ENCODE measurements around the gene CDK14.

The CDK14 gene

DNA sequence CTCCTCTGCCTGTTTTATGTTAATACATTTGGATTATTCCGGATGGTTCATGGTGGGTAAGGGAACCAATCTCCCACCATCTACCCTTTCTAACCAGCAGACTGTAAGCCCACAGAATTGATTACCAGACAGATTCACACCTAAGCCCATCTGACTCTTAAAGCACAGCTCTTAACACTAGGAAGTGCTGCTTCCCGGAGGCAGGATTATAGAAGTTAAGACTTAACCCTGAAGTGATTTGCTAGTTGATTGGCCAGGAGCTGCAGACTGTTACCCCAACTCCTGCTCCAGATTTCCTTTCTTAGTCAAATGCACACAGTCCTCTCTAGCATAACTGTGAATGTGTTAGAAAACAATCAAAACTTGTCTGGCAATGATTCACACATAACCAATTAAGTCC is 221.7 kb downstream of the CDK14 start:
- no peak for DNase-seq

GRCh38 chr7:90818341-90818740 is 222.2 kb downstream of the CDK14 start:
- no peak for DNase-seq

DNA sequence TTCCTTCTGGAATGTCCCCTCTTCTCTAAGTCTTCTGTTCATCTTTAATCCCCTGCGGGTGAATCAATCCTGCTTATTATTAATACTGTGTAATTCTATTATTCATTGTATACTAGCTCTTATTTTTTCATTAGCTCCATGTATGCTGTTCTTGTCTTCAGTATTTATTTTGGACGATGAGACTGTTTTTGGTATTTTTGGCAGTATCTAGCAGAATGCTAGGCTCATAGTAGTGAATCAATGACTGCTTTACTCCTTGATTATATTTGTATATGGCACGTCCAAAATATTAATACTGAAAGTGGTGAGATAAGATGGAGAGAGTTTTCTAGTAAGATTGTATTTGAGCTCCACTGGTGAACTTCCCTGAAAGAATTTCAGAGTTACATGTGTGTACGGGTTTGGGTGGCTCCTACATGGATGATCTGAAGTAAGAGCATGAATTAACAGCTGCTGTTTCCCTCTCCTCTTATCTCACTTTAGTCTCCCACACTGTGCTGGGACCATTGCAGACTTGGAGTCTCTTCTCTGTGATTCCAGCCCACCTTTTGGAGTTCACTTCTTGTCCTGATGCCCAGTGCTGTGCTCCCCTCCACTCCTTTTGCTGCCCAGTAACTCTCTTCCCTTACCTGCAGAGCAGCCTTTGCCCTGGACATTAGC is 226.0 kb downstream of the CDK14 start:
- DNase-seq = no peak

DNA sequence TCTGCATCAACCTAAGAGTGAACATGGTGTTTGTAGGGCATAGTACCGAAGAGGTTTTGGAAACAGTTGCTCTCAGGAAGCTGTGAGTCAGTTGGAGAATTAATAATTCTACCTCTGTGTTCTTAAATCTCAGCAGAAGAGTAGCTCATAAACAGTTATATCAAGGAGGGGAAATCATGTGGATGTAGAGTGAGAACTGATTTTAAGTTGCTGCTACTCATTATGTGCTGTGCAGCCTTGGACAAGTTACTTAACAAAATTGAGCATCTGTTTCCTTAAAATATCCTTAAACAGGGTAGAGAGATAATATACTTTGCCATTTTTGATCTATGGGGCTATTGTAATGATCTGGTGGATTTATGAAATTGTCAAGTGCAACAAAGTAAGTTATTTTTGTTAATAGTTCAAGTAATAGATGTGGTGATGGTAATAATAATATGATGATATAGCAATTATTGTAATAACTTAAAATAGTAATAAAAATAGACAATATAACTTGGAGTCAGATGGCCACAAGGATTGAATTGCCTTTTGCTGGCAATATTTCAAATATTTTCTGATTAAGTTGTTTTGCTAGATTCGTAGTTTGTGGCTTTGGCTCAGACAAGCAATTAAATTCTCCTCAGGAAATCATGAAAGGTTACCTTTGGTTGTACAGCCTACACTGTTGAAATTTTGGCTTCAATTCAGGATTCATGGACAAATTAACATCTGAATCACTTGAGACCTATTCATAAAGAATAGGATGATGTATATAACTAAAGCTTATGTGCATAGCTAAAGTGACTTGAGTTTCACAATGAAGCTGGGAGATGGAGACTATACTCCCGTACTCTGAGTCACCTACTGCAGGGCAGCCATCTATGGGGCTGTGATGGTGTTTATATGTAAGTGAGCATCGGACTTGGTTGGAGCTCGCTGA is 228.5 kb downstream of the CDK14 start:
- no peak for DNase-seq

- no peak for DNase-seq
Measured at GRCh38 chr7:90825779-90826178, 229.7 kb downstream of the CDK14 start.

- no peak for DNase-seq
Measured at GRCh38 chr7:90828601-90829000, 232.5 kb downstream of the CDK14 start.

DNA sequence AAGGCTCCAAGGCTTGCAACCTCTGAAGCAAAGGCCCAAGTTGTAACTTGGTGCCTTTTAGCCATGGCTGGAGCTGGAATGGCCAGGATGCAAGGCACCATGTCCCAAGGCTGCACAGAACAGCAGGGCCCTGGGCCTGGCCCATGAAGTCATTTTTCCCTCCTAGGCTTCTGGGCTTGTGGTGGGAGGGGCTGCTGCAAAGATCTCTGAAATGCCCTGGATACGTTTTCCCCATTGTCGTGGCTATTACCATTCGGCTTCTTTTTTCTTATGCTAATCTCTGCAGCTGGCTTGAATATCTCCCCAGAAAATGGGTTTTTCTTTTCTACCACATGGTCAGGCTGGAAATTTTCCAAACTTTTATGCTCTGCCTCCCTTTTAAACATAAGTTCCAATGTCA is 234.2 kb downstream of the CDK14 start:
- no peak for DNase-seq

DNA sequence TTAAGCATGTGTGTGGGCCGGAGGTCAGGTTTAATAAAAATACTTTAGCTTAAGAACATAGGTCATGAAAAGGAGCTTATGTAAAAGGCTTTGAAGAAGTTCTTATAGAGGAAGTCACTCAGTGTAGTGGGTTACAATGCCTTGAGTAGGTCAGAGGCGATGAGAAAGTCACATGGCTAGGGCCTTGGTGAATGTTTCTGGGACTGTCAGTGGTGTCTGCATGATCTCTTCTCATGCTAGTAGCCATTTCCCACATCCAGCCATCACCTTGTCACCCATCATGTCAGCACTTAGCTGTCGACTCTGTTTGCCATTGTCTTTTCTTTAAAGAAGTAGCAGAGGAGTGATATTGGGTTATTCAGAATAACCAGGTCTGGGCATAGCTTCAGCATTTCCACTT is 236.6 kb downstream of the CDK14 start:
- no peak for DNase-seq

DNA sequence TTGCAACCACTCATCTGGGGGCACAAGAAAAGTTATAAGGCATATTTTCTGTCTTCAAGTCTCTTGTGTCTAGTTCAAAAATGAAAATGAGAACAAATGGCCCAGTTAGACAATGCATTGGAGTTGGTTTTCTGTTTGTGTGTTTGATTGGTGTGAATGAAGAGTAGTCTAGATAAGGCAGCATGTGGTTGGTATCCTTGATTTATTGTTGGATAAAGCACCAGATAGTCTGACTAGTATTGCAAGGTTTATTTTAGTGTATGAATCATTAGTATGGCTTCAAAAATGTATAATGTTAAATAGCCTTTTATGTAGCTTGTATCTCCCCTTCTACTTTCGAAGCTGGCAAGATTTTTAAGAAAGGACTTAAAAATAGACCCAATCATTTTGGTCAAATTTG is 237.3 kb downstream of the CDK14 start:
- no peak for DNase-seq

GRCh38 chr7:90834771-90835170 is 238.7 kb downstream of the CDK14 start:
- DNase-seq = no peak

GRCh38 chr7:90835861-90836260 is 239.7 kb downstream of the CDK14 start:
- no peak for DNase-seq

DNA sequence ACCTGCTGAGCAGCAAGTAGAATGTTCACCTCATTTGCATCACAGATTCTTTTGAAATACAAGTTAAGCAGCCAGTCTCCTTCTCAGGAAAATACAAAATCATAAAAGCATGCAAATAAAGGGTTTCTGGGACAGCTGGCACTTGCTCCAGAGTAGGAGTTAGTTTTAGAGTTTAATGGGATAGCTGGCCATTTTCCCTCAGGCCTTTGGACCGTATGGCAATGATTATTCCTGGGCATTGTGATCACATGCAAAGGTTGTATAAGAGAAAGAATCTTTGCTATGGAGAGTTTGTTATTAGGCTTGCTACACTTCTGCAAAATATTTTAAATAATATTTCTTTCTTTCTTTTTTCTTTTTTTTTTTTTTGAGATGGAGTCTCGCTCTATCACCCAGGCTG is 240.8 kb downstream of the CDK14 start:
- no peak for DNase-seq

DNA sequence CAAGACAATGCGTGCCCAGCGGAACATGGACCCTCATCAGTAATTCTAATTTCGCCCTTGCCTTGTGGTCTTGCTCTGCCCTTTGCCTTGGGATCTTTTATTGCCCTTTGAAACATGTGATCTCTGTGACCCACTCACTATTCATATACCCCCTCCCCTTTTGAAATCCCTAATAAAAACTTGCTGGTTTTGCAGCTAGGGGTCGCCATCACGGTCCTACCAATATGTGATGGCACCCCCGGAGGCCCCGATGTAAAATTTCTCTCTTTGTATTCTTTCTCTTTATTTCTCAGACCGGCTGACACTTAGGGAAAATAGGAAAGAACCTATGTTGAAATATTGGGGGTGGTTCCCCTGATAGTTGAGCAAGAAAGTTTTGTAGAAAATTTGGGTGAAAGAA is 242.7 kb downstream of the CDK14 start:
- no peak for DNase-seq

- no peak for DNase-seq
Measured at GRCh38 chr7:90839316-90839715, 243.2 kb downstream of the CDK14 start.

DNA sequence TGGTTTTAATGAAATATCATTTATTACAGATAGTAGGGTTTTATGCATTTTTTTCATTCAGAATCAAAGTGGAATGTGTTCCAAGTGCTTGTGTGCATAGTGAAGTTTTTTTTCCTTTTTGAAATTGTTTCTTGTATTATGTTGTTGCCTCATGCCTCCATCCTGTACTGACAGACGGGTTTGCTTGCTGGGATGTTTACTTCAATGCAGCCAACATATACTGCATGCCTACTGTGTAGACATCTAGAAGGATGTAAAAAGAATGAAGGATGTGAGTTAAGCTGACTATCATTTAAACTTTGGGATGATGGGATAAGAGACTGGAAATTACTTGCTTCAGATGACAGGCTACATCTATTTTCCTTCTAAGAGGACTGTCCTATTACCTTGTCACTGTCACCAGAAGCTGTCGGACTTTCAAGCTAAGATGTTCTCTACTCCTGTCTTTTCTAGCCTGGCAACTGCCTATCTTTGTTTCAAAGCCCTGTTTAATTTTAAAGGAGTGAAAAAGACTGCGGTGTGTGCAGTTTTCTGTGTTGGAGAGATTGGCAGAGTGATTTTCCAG is 243.7 kb downstream of the CDK14 start:
- no peak for DNase-seq

DNA sequence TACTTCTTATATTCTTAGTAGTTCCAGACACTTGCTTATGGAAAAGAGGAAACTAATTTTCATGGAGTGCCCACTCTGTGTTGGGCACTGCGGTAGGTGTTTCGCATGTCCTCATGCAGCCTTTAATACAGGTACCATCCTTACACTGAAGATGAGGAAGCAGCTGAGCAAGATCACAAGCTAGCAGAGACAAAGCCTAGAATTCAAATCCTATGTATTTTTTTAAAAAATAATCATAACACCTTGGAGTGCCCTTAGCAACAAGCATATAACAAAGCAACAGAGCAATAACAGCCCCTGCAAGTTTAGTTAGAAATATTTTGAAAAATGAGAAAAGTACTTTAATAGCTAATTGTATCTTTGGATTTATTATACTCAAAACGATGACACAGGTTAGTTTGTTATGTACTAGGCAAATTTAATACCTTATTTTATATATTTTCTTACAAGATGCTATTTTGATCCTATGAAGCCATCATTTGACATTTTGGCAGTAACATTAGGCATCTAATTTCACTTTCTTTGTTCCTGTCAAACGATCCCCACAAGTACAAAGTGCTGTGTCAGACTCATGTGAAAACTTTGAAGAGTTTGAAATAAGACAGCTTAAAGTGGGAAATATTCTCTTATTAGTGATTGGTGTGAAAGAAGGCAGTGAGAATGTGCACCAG is 245.8 kb downstream of the CDK14 start:
- DNase-seq = no peak

- DNase-seq = no peak
Measured at GRCh38 chr7:90842430-90842788, 246.3 kb downstream of the CDK14 start.

- no peak for DNase-seq
Measured at GRCh38 chr7:90843472-90843871, 247.4 kb downstream of the CDK14 start.

DNA sequence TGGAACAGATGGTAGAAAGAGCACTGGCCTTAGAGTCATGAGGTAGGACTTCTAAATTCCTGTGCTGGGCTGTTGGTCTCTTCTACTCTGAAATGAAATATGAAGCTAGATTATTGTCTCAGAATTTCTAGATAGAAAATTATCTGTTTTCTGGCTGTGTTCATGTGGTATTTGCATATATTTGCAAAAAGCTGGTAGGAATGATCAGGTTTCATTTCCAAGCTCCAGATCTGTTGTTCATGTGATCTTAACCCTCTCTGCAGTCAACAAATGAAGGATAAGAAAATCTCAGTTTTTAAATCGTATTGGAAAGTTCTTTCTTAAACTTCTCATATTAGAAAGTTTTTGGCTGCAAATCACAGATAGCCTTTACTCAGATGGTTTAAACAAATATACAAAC is 248.3 kb downstream of the CDK14 start:
- no peak for DNase-seq

- no peak for DNase-seq
Measured at GRCh38 chr7:90846192-90846591, 250.1 kb downstream of the CDK14 start.

- no peak for DNase-seq
Measured at GRCh38 chr7:90850066-90850465, 253.9 kb downstream of the CDK14 start.

DNA sequence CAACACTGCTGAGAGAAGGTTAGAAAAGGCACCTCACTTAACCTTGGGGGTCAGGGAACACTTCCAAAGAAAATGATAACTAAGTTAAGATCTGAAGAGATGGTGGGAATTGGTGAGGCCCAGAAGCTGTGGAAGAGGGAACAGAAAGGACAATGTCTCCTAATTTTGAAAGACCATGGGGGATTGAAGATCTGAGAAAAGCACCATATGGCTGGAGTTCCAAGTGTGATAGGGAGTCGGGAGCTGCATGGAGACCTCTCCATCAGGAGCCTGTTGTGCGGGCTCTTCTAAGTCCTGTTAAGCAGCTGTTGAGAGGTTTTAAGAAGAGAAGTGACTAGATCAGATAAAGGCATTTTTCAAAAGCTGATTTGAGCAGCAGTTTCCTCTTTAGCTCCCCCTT is 254.3 kb downstream of the CDK14 start:
- DNase-seq = no peak

- DNase-seq = no peak
Measured at GRCh38 chr7:90853205-90853604, 257.1 kb downstream of the CDK14 start.
